IMR-90 (cell line): ENCODE results near the gene HNF1B.

Source experiments
- CEBPB ChIP-seq: IDR thresholded peaks from 2 replicates; pipeline ENCODE4 v1.6.1; 2012; ENCODE audit warnings: low read depth, low read length, improper control_type of control experiment
- MAFK ChIP-seq: IDR thresholded peaks from 2 replicates; pipeline ENCODE4 v1.6.1; 2012; ENCODE audit warnings: low read depth, low read length, improper control_type of control experiment
- POLR2A ChIP-seq: IDR thresholded peaks from 2 replicates; pipeline ENCODE4 v1.6.1; 2012; ENCODE audit warnings: mild to moderate bottlenecking, low read depth, low read length
- RAD21 ChIP-seq: IDR thresholded peaks from 2 replicates; pipeline ENCODE4 v1.6.1; 2012; ENCODE audit warnings: low read length, improper control_type of control experiment
- RCOR1 ChIP-seq: IDR thresholded peaks from 2 replicates; pipeline ENCODE4 v1.6.1; 2012; ENCODE audit warnings: mild to moderate bottlenecking, low read length, improper control_type of control experiment; ENCODE audit not compliant: insufficient replicate concordance
- RFX5 ChIP-seq: IDR thresholded peaks from 2 replicates; pipeline ENCODE4 v1.8.0; 2012; ENCODE audit warnings: low read depth, mild to moderate bottlenecking, low read length, moderate library complexity
- TF ChIP-seq, protein P1 (sequence below): conservative IDR thresholded peaks from 2 replicates; pipeline ENCODE4 v1.5.1; 2012; ENCODE audit warnings: mild to moderate bottlenecking, low read depth, low read length, improper control_type of control experiment
- TF ChIP-seq, protein P2 (sequence below): fragments of 150-350 bp; IDR thresholded peaks from 2 replicates; pipeline ENCODE4 v1.6.1; 2017; ENCODE audit warnings: mild to moderate bottlenecking, antibody characterized with exemption, low read length, low read depth
- TF ChIP-seq, protein P3 (sequence below): fragments of 150-350 bp; IDR thresholded peaks from 2 replicates; pipeline ENCODE4 v1.6.1; 2016; ENCODE audit warnings: low read depth, mild to moderate bottlenecking, low read length, moderate library complexity, borderline replicate concordance

DNA sequence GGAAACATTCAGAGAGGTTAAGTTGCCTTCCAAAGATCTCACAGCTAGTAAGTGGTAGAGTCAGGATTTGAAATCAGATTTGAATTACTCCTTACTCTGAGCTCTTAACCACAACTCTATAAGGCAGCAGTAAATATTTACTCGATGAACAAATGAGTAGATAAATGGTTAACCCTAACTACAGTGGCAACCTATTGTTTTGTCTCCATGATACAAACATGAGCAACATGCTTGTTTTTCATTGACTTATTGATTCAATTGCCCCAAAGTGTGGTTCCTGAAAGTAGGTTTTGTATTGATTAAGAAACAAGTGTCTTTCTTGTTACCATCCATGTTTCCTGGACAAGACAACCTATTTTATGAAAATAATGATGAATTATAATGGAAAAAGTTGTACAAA, 66.8 kb downstream of the HNF1B start:
- TF ChIP-seq RCOR1 (no peak), POLR2A (no peak), RAD21 (no peak), CEBPB (no peak), MAFK (no peak), RFX5 (no peak)
- TF ChIP-seq, protein P1, sequence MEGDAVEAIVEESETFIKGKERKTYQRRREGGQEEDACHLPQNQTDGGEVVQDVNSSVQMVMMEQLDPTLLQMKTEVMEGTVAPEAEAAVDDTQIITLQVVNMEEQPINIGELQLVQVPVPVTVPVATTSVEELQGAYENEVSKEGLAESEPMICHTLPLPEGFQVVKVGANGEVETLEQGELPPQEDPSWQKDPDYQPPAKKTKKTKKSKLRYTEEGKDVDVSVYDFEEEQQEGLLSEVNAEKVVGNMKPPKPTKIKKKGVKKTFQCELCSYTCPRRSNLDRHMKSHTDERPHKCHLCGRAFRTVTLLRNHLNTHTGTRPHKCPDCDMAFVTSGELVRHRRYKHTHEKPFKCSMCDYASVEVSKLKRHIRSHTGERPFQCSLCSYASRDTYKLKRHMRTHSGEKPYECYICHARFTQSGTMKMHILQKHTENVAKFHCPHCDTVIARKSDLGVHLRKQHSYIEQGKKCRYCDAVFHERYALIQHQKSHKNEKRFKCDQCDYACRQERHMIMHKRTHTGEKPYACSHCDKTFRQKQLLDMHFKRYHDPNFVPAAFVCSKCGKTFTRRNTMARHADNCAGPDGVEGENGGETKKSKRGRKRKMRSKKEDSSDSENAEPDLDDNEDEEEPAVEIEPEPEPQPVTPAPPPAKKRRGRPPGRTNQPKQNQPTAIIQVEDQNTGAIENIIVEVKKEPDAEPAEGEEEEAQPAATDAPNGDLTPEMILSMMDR: no peak
- TF ChIP-seq, protein P2, sequence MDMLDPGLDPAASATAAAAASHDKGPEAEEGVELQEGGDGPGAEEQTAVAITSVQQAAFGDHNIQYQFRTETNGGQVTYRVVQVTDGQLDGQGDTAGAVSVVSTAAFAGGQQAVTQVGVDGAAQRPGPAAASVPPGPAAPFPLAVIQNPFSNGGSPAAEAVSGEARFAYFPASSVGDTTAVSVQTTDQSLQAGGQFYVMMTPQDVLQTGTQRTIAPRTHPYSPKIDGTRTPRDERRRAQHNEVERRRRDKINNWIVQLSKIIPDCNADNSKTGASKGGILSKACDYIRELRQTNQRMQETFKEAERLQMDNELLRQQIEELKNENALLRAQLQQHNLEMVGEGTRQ: no peak
- TF ChIP-seq, protein P3, sequence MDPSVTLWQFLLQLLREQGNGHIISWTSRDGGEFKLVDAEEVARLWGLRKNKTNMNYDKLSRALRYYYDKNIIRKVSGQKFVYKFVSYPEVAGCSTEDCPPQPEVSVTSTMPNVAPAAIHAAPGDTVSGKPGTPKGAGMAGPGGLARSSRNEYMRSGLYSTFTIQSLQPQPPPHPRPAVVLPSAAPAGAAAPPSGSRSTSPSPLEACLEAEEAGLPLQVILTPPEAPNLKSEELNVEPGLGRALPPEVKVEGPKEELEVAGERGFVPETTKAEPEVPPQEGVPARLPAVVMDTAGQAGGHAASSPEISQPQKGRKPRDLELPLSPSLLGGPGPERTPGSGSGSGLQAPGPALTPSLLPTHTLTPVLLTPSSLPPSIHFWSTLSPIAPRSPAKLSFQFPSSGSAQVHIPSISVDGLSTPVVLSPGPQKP: no peak
